ENCODE measurements around the gene DLG2. TPM values are rescaled to one million over a fixed set of nuclear protein-coding genes. Genes with fewer than 3 reads are reported as not detected.

Gene DLG2
- total RNA-seq, 4 donors from 2014 or later: 2.9 to 30.2 (median 22.6) TPM

DNA sequence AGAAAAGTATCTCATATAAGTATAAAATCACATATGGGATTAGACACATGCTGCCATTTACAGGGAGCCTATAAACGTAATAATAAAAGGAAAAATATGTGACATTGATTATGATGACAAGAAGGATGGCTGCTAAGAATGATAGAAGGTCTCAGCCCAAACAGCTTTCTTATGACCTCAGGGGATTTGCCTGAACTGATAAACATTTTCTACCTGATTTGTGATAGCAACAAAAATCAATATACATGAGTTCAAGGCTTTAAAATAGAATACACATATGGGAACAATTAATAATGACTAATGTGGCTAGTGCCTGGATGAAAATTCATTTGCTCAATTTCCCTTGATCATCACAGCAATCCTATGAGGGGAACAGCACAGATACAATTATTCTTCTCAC is 1704.2 kb downstream of the DLG2 start:
- no peak overlapping the region for H3K4me3 ChIP-seq
- intact Hi-C loops (cut with DNase I; ENCODE audit: low total_unique reads): no loop called here
- H3K9me3 ChIP-seq: no peaks in the 10 kb centered on the region
- H3K27me3 ChIP-seq: no peaks in the 10 kb centered on the region
- DNase-seq: no peak
- no peak overlapping the region for H3K27ac ChIP-seq
- no peaks in the 10 kb centered on the region for H3K4me1 ChIP-seq
- TF ChIP-seq POLR2A (IDR thresholded peaks at IDR 0.05) (no peak), CTCF (IDR thresholded peaks at IDR 0.05) (no peak)
- H3K36me3 ChIP-seq: no peaks in the 10 kb centered on the region

GRCh38 chr11:83922318-83922717 is 1704.8 kb downstream of the DLG2 start:
- H3K27ac ChIP-seq: no peak overlapping the region
- no peak for TF ChIP-seq POLR2A (IDR thresholded peaks at IDR 0.05)
- TF ChIP-seq CTCF (IDR thresholded peaks at IDR 0.05): no peak
- no peaks in the 10 kb centered on the region for H3K27me3 ChIP-seq
- DNase-seq: no peak
- H3K4me3 ChIP-seq: no peak overlapping the region
- no peaks in the 10 kb centered on the region for H3K4me1 ChIP-seq
- no peaks in the 10 kb centered on the region for H3K36me3 ChIP-seq
- intact Hi-C loops (cut with DNase I; ENCODE audit: low total_unique reads): no loop called here
- no peaks in the 10 kb centered on the region for H3K9me3 ChIP-seq

GRCh38 chr11:83921447-83922192 is 1705.5 kb downstream of the DLG2 start:
- no peak overlapping the region for H3K27ac ChIP-seq
- intact Hi-C loops (cut with DNase I; ENCODE audit: low total_unique reads): no loop called here
- H3K4me1 ChIP-seq: no peaks in the 10 kb centered on the region
- H3K4me3 ChIP-seq: no peak overlapping the region
- no peaks in the 10 kb centered on the region for H3K36me3 ChIP-seq
- TF ChIP-seq POLR2A (IDR thresholded peaks at IDR 0.05): no peak
- DNase-seq: no peak
- H3K27me3 ChIP-seq: no peaks in the 10 kb centered on the region
- H3K9me3 ChIP-seq: no peaks in the 10 kb centered on the region

DNA sequence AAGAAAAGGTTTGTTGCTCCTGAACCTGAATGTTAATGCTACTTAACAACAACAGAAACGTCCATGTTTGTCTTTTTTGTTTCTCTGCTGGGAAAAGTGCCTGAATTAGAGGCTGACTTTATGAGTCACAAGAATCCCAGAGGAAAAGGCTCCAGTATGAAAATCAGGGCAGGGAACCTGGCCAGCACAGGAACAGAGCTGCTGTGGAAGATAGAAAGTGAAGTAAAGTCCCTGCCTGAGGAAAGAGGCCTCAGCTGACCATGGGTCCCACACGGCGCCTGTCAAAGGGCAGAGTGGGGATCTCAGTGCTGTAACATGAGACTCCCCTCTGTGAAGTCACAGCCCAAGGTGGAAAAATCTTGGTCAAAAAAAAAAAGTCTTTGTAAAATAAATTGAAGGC is 1708.7 kb downstream of the DLG2 start:
- Histone ChIP-seq H3K27me3 (no peaks in the 10 kb centered on the region), H3K36me3 (no peaks in the 10 kb centered on the region), H3K4me1 (no peaks in the 10 kb centered on the region), H3K27ac (no peak overlapping the region), H3K9me3 (no peaks in the 10 kb centered on the region), H3K4me3 (no peak overlapping the region)
- peak in 1 of 2 donors; percentile 21 for DNase-seq
- intact Hi-C loops (cut with DNase I; ENCODE audit: low total_unique reads): no loop called here
- TF ChIP-seq POLR2A (IDR thresholded peaks at IDR 0.05): no peak
- no peak for TF ChIP-seq CTCF (IDR thresholded peaks at IDR 0.05)

GRCh38 chr11:83914995-83915394 is 1712.1 kb downstream of the DLG2 start:
- Histone ChIP-seq H3K27ac (no peak overlapping the region), H3K36me3 (no peaks in the 10 kb centered on the region), H3K4me1 (no peaks in the 10 kb centered on the region), H3K9me3 (no peaks in the 10 kb centered on the region), H3K4me3 (no peak overlapping the region), H3K27me3 (no peaks in the 10 kb centered on the region)
- no peak for DNase-seq
- TF ChIP-seq POLR2A (IDR thresholded peaks at IDR 0.05) (no peak), CTCF (IDR thresholded peaks at IDR 0.05) (no peak)
- intact Hi-C loops (cut with DNase I; ENCODE audit: low total_unique reads): no loop called here

All from uterus (tissue), 4 donors.